ENCODE results near the gene FAM72C.
"Not testable (repeated sequence)": the region's sequence is repeated elsewhere in the genome, so short reads cannot be mapped to it uniquely, and the experiment has no call there.

Gene FAM72C

DNA sequence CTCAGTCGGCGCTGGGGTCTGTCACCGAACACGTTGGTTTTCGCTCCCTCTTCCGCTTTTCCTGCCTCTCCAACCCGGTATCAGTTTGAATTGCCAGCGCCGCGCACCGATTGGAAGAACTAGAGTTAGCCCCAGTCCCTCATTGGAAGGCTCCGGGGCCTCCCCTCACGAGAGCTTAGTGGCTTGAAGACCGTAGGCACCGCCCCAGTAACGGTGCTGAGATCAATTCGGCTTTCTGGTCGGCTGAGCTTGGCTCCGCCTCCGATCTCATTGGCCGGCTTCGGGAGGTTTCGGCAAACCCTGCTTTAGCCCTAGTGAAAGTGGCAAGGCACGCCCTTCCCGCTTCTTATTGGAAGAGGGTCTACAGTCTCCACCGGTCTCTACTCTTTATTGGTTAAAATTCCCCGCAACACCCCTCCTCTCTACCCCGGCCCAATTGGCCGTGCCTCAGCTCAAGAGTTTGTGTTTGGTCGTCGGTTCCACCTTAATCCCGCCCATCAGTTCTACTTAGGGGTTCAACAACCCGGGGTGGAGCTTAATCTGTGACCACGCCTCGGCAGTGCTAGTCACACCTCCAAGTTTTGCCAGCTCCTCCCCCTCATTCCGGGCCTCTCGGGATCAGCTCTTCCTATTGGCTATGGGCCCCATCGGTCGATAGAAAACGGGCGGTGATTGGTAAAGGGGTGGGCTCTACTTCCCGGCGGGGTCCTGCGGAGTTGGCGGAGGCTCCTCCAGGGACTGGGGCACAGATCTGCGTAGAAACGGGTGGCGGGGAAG, at the start of gene FAM72C:
TSS of gene FAM72C (minus strand) at position 63 of the 777 bp plus-strand sequence. CDS start 845 bp downstream, outside the sequence.
- not testable (repeated sequence) for DNase-seq

DNA sequence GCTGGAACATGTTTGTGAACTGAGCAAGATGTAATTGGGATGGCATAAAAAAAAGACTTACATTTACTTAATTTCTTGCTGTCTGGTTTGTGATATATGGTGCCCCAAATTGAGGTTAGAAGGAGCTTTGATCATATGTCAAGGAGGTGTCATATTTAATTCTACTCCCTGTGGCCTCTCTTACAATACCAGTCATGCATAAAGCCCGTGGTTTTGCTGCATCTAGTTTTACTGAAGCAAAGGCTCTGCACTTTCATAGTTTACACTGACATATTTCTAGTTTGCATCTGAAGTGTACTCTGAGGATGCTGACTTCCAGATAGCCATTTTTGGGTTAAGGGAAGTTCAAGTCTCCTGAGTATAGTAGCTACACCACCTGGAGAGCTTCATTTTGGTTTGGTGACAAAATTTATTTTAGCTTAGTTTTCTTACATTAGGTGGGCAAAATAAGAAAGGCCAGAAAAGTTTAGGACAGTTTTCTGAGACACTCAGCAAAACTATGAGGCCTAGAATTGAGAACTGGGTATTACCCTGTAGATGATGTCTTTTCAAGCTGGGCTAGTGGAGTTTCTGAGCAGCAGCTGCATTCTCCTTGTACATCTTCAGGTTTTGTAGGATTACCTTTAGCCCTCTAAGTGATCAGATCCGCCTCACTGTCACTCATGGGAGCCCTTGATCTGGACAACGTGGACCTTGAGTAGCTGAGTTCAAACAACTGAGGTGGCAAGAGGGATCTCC, 48.4 kb upstream of the FAM72C start:
- DNase-seq: not testable (repeated sequence)

DNA sequence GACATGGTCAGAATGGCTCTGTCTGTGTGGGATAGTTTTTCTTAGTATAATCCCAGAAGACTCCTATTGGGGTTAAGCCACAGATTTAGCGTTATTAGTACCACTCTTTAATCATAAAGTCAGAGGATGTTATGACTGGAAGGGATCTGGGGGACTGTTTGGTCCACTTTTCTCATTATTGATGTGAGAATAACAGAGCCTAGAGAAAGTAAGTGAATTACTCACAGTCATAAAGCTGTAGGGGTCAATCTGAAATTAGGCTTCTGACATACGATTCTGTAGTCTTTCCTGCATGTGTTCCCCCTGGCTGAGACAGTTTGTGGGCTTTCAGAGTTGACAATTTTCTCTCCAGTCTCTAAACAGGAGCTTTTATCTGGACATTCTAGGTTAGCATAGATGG, 47.3 kb upstream of the FAM72C start:
- DNase-seq: not testable (repeated sequence)

DNA sequence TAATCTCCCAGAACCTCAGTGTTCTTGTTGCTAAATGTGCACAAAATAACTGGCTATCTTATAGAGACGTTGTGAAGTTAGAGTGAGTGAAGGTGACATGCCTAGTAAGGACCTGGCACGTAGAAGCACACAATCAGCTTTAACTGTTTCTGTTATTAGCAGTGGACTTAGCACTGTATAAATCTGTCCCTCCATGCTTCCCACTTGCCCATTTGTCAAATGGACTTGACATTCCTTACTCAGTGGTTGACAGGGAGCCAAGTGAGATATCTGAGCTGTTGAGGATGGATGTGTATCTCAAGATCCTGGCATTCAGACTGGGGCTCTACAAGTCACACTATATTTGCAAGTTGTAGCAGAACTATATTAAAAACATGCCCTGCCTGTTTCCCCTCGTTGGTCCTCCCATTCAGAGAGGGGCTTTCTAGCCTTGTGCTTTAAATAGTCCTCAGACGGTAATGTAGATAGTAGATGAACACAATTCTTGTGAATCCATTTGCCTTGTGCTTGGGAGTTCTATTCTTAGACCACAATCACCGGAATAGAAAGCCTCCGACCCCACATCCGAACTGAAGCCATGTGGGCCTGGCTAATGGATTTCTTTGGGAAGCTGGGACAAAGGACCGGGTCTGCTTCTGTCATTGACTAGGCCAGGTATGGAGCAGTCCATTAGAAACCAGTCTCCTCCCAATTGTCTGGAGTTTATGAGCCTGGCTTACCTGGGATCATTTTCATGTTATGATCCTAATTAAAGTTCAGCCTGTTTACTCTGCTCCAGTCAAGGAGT, 43.6 kb upstream of the FAM72C start:
- not testable (repeated sequence) for DNase-seq

DNA sequence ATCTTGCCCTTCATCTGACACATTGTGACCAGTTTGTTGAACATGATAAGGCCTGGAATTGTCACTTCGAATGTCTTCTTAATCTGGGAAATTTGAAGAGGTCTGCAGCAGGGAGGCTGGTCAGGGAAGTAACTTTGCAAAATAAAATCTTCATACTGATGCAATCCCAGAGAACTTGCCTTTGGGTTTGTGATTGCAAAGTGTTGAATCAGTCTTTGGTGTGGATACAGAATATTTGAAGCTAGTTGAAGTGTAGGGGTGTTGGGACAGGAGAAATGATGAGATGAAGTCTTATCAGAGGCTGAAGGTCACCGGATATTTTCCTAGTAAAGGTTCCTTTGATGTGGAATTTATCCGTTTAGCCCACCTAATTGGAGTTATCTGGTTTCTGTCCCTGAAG, 42.7 kb upstream of the FAM72C start:
- not testable (repeated sequence) for DNase-seq

DNA sequence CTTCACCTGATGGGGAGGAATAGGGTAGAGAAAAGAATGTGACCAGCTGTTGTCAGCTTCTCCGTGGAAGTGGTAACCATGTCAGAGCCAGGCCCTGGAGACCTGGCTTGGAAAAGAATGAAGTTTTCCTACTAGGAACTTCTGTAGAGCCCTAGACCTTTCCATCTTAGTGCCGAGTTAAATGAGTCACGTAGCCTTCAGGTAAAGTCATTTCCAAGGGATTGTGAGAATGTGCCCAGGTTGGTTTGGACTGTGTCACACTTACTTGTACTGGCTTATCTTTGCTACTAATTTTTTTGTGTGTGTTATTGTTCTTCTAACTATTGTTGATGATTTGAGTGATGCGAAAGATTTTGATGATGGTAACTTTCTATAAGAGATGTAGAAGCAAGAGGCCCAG, 42.3 kb upstream of the FAM72C start:
- DNase-seq: not testable (repeated sequence)

DNA sequence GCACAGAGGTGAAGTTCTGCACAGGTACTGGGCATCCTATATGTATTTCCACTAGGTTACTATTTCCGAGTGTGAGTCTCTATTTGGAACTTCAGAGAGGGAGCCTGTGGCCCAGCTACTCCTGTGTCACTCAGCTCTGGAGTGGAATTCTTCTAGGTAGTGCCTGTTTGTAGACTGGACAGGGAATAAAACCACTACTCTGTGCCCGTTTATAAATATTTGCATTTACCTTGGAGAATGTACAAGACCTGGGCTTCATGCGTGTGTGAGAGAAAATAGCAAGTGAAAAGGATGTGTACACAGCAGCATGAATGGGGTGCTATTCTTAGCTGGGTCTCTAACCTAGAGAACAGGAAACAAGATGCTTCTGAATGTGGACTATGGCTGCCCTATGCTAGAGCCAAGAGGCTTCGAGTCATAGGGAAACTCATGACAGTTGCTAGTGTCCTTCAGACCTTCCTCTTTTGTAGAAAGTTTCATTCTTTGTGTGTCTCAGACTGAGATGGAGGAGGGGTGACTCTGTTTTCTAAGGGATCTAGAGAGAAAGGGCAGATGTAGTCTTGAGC, 40.5 kb upstream of the FAM72C start:
- not testable (repeated sequence) for DNase-seq

DNA sequence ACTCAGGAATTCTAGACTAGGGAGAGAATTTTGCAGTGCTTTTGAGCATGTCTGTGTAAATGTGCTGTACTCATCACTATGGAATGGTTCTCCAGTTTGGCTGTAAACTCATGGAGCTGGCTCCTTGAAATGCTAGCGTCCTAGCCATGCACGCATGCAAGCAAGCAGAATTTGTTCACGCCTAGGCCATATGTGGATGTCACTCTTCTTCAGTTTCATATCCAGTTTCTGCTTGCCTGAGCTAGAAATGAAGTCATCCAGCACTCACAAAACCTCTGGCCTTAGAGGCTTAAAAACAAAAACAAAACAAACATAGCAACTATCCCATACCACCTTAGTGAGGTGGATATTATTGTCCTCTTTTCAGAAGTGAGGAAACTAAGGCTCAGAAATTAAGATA, 37.6 kb upstream of the FAM72C start:
- DNase-seq: not testable (repeated sequence)

DNA sequence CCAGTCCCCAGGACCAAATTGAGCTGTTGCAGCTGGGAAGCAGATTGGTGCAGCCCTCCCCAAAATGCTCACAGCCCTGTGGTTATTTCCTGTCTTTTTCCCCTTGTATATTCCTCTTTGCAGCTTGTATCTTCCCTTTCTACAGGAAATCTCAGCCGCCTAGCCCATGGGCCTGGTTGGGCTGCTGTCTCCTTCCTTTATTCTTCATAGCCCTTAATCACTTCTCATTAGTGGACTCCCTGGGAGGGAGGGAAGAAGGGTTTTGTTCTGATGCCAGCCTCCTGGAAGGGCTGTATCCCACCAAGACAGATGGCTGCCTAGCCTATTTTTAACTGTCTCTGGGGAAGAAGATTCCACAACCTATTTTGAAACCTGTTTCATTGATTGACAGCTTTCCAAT, 32.5 kb upstream of the FAM72C start:
- not testable (repeated sequence) for DNase-seq

DNA sequence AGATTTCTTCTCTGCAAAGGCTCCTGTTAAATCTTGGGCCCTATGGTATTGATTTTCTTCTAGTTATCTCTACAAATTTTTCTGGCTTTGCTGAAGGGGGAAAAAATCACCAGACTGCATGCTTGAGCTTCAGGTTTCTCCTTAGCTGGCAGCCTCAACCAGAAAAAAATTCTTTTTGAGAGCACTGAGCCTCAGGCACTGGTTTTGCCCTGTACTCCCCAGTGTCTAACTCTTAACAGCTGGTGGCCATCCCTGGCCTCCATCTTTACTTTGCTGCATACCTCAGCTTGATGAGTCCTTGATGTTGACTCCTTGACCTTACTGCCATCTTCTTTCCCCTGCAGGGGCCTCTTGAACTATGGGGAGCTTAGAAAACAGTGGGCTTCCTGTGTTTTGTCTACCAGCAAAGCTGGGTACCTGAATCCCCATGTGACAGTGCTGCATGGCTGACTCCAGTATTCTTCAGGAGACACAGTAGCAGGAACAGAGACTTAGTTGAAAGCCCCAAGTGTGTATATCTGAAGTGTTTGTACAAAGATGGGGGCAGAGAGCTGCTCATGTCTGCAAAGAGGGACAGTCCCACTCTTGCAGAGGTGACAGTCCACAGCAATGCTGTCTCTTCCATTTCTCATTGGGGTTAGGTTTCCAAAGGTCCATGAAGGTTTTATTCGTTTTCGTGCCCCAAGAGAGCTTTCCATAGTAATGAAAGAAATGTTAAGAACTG, 31.7 kb upstream of the FAM72C start:
- DNase-seq: not testable (repeated sequence)

DNA sequence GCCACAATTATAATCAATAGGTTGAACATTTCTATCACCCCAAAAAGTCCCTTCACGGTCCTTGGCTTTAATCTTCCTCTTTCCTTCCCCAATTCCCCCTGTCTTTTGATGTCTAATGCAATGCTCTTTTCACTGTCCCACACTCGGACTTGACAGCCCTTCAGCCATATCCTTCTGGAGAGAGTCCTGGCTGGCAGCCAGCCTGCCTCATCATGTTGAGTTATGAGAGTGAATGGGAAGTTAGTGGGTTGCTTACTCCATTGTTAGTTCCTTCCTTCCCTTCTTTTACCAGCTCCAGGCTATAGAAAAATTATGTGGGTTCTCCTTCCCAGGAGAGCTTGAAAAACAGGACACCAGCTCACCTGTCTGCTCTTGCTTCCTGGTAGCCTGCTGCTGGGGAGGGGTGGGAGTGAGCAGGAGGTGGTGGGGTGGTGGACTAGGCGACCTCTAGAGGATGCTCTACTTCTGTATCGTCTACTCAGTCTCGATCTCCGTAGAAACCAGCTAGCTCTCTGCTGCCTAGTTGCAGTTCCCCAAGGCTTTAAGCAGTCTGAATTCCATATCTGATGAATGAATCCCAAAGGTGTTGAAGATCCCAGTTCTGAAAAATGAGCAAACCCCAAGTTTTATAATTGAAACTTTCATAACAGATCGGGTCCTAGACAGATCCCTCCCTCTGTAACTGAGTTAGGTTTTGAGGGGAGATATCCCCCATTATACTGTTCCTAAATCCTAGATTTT, 30.5 kb upstream of the FAM72C start:
- DNase-seq: not testable (repeated sequence)

DNA sequence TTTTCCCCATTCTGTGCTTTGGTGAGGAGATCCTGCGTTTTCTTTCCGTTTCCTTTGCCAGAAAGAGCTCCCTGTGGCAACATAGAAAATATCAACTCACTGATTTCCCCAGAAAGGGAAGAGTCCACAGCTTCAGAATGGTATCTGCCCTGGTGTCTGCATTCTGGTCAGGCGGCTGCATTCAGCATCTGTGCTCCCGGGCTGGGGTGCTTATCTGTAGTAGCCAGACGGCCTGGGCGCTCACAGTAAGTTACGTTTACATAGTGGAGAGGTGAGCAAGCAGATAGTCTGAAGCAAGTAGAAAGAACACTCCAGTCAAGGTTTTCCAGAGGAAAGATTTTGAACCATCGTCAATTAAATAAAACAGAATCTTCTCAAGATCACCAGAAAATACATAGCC, 29.3 kb upstream of the FAM72C start:
- DNase-seq: not testable (repeated sequence)

DNA sequence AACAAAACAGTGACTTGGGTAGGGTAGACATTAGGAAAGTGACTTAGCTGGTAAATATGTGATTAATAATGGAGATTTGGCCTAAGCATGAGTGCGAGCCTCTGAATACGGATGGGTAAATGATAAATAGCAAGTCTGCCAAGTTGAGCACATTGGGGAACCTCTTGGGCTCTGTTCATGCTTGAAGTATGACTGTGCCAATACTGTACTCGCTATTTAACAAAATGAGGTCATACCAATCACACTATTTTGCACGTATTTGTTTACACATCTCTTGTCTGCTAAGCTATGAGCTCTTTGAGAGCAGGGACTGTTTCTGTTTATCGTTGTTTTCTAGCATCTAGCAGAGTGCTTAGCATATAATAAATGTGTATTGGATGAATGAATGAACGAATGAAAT, 24.2 kb upstream of the FAM72C start:
- DNase-seq: not testable (repeated sequence)

DNA sequence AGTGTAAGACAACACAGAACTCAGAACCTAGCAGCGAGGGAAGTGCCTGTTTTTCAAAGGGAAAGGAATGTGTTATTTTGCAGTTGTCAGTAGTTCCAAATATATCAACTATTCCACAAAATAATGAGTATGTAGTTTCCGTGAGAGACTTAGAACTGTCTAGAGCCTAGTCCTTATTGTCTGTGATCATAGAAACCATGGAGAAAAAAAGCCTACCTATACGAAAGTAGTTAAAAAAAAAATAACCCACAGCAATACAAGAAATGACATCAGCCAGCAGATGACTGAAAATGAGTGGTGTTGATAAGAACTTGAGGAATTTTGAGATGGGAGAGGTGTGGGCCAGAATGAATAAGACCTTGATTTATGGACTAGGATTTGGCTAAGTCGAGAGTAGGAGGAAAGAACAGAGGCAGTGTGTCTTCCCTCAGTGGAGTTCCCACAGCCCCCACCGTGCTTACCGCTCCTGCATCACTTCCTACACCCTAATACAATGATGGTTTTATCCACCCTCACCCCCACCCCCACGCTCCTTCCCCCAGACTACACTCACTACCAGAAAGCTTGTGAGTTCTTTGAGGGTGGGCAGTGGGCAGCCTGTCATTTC, 21.6 kb upstream of the FAM72C start:
- DNase-seq: not testable (repeated sequence)

DNA sequence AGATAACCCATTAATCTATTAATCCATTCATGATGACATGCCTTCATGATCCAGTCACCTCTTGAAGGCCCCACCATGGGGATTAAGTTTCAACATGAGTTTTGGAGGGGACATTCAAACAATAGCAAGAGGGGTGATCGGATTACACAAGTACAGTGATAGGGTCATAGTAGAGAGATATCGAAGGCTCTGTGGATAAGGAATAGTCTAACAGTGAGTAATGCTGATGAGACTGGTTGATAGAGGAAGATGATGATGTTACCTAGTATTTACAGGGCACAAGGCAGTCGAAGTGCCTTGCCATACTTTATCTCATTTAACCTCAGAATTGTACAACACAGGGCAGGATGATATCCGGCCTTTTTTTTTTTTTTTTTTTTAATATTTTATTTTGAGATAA, 18.9 kb upstream of the FAM72C start:
- DNase-seq: not testable (repeated sequence)

DNA sequence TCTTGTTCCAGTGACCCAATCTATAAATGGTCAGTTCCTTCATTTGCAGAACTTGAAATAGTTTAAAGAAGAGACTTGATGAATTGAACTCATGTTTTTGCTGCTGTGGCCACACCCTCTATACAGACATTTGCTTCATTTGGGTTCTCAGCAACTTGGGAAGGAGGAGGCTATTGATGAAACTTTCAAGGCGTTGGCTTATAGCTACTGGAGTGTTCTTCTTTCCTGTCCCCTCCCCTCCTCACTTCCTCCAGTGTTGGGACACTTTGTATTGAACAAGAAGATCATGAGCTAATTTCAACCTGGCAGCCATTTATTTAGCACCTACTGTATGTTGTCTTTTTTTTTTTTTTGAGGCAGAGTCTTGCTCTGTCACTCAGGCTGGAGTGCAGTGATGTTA, 17.9 kb upstream of the FAM72C start:
- DNase-seq: not testable (repeated sequence)

DNA sequence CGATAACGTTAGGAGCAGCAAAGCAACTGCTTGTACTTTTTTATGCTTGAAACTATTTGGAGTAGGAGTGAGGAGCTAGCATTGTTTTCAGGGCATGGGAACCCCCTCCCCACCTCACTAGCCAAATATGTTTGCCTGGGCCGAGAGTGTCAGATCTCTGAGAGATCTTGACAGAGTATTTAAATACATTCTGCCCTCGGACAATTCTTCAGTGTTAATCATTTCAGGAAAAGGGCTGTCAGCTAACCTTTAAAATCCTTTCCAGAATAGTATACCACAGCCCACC, 17.6 kb upstream of the FAM72C start:
- DNase-seq: not testable (repeated sequence)

DNA sequence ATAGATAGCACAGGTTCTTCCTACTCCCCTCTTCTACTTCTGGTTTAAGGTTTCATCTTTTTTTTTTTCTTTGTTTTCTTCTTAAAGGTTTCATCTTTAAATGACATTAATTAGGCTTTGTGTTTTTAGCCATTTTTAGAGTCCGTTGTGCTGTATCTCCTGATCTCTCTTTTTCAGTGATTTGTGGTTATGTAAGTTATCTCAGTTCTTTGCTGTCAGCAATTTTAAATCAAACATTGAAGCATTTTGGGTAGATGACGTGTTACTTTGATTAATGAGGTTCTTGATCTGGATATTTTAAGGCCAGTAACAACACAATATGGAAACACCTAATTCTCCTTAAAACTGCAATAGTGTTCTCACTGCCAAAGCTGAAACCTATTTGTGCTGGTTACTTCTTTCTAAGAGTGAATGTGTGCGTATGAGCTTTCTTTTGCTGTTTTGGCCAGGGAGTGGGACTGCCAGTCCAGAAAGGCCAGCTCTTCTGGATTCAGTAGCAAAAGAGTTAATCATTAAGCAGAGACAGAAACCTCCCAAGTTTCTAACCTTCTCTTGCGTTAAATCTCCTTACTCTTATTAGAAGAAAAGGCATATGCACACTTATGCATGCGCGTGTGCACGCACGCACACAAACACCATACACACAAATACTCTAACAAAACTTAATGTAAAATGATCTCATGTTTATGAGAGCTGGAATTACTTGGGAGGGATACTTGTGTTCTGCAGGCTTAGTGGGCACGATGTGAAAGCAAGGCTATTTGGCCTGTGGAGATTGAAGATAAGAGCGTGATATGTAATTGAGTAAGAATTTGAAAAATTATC, 17.0 kb upstream of the FAM72C start:
- not testable (repeated sequence) for DNase-seq

DNA sequence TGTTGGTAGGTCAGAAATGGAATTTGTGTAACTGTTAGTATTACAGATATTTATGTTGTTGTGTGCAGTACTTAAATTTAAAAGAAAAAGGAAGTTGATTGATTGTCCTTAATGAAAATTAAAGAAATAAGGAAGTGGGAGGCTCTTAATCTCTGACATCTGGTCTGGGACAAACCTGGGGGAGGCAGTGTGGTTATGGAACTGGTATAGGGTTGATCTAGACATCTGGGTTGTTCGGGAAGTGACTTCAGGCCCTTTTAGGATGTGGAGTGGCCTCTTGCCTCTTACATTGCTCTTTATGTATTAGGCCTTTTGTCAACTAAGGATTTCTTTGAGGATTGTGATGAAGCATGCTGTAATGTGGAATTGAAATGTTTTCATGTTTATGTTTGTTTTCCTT, 16.1 kb upstream of the FAM72C start:
- DNase-seq: not testable (repeated sequence)

Data from NCI-H2227 treated with DMSO at 0.1 percent for 48 hours (cell line).